ENCODE data around the gene CDK5. TPM values are rescaled to one million over a fixed set of nuclear protein-coding genes. Genes with fewer than 3 reads are reported as not detected.

CDK5 gene
- polyA plus RNA-seq, 1 donor (not counting 4 experiments of a cell fraction or from before 2014, with no cell fraction given): 19.3 TPM

GRCh38 chr7:151023232-151023631, 34.5 kb downstream of the CDK5 start:
- Histone ChIP-seq H3K9ac (ENCODE audit: control insufficient read depth, extremely low read depth, insufficient read depth, low read length) (no peak overlapping the region), H3K4me1 (ENCODE audit: control insufficient read depth, extremely low read depth, insufficient read depth, low read length) (peaks cover 21% of the 10 kb centered on the region), H3K9me1 (ENCODE audit: control insufficient read depth, extremely low read depth, insufficient read depth, low read length) (no peaks in the 10 kb centered on the region), H3K27me3 (ENCODE audit: control insufficient read depth, extremely low read depth, insufficient read depth, low read length) (peaks cover 27% of the 10 kb centered on the region), H2AFZ (ENCODE audit: control insufficient read depth, low read length) (no peak overlapping the region), H3K79me2 (ENCODE audit: control insufficient read depth, insufficient read depth, low read length) (no peaks in the 10 kb centered on the region), H3K36me3 (ENCODE audit: control insufficient read depth in 2 of 2, extremely low read depth in 1 of 2, insufficient read depth in 2 of 2, low read length in 2 of 2) (no peaks in the 10 kb centered on the region), H4K20me1 (ENCODE audit: control insufficient read depth, extremely low read depth, insufficient read depth, low read length) (no peaks in the 10 kb centered on the region), H3K4me2 (ENCODE audit: control insufficient read depth, extremely low read depth, insufficient read depth, low read depth, low read length) (no peak overlapping the region), H3K4me3 (ENCODE audit: control insufficient read depth in 2 of 3, extremely low read depth in 1 of 3, insufficient read depth in 2 of 3, low read depth in 1 of 3, low read length in 3 of 3) (no peak overlapping the region), H3K27ac (ENCODE audit: control insufficient read depth, insufficient read depth, low read length) (no peak overlapping the region), H3K9me3 (ENCODE audit: control insufficient read depth, low read depth, low read length) (no peaks in the 10 kb centered on the region)
- dilution Hi-C loops (cut with MboI; ENCODE audit: extremely low pct_ligation_motif_present, low sequenced_read_pairs): no loop called here
- DNase-seq (ENCODE audit: low read depth, low spot score): no peak
- TF ChIP-seq EZH2 (IDR thresholded peaks at IDR 0.05; ENCODE audit: low read length): no peak
- FAIRE-seq: no peak

GRCh38 chr7:151020231-151020630, 37.5 kb downstream of the CDK5 start:
- DNase-seq (ENCODE audit: low read depth, low spot score) (no peak), FAIRE-seq (no peak)
- Histone ChIP-seq H3K4me2 (ENCODE audit: control insufficient read depth, extremely low read depth, insufficient read depth, low read depth, low read length) (no peak overlapping the region), H3K36me3 (ENCODE audit: control insufficient read depth in 2 of 2, extremely low read depth in 1 of 2, insufficient read depth in 2 of 2, low read length in 2 of 2) (no peaks in the 10 kb centered on the region), H3K79me2 (ENCODE audit: control insufficient read depth, insufficient read depth, low read length) (no peaks in the 10 kb centered on the region), H3K27me3 (ENCODE audit: control insufficient read depth, extremely low read depth, insufficient read depth, low read length) (peaks cover 37% of the 10 kb centered on the region), H3K9ac (ENCODE audit: control insufficient read depth, extremely low read depth, insufficient read depth, low read length) (no peak overlapping the region), H3K4me1 (ENCODE audit: control insufficient read depth, extremely low read depth, insufficient read depth, low read length) (no peaks in the 10 kb centered on the region), H2AFZ (ENCODE audit: control insufficient read depth, low read length) (no peak overlapping the region), H3K9me1 (ENCODE audit: control insufficient read depth, extremely low read depth, insufficient read depth, low read length) (no peaks in the 10 kb centered on the region), H3K9me3 (ENCODE audit: control insufficient read depth, low read depth, low read length) (no peaks in the 10 kb centered on the region), H3K4me3 (ENCODE audit: control insufficient read depth in 2 of 3, extremely low read depth in 1 of 3, insufficient read depth in 2 of 3, low read depth in 1 of 3, low read length in 3 of 3) (no peak overlapping the region), H4K20me1 (ENCODE audit: control insufficient read depth, extremely low read depth, insufficient read depth, low read length) (no peaks in the 10 kb centered on the region), H3K27ac (ENCODE audit: control insufficient read depth, insufficient read depth, low read length) (no peak overlapping the region)
- TF ChIP-seq EZH2 (IDR thresholded peaks at IDR 0.05; ENCODE audit: low read length): no peak
- TF ChIP-seq CTCF (optimal IDR thresholded peaks at IDR 0.05 in 1 of 3, IDR thresholded peaks at IDR 0.05 in 1 of 3, conservative IDR thresholded peaks at IDR 0.05 in 1 of 3; ENCODE audit: extremely low read depth in 1 of 3, insufficient read depth in 2 of 3, low read length in 3 of 3): no peak
- dilution Hi-C loops (cut with MboI; ENCODE audit: extremely low pct_ligation_motif_present, low sequenced_read_pairs): no loop called here

GRCh38 chr7:151019130-151019447, 38.6 kb downstream of the CDK5 start:
- H2AFZ ChIP-seq (ENCODE audit: control insufficient read depth, low read length): no peak overlapping the region
- no peaks in the 10 kb centered on the region for H3K4me1 ChIP-seq (ENCODE audit: control insufficient read depth, extremely low read depth, insufficient read depth, low read length)
- no peaks in the 10 kb centered on the region for H3K9me3 ChIP-seq (ENCODE audit: control insufficient read depth, low read depth, low read length)
- no peak overlapping the region for H3K9ac ChIP-seq (ENCODE audit: control insufficient read depth, extremely low read depth, insufficient read depth, low read length)
- no peak overlapping the region for H3K27ac ChIP-seq (ENCODE audit: control insufficient read depth, insufficient read depth, low read length)
- TF ChIP-seq EZH2 (IDR thresholded peaks at IDR 0.05; ENCODE audit: low read length) (no peak), CTCF (optimal IDR thresholded peaks at IDR 0.05 in 1 of 3, IDR thresholded peaks at IDR 0.05 in 1 of 3, conservative IDR thresholded peaks at IDR 0.05 in 1 of 3; ENCODE audit: extremely low read depth in 1 of 3, insufficient read depth in 2 of 3, low read length in 3 of 3) (no peak)
- dilution Hi-C loops (cut with MboI; ENCODE audit: extremely low pct_ligation_motif_present, low sequenced_read_pairs): no loop called here
- no peaks in the 10 kb centered on the region for H4K20me1 ChIP-seq (ENCODE audit: control insufficient read depth, extremely low read depth, insufficient read depth, low read length)
- no peaks in the 10 kb centered on the region for H3K79me2 ChIP-seq (ENCODE audit: control insufficient read depth, insufficient read depth, low read length)
- no peaks in the 10 kb centered on the region for H3K36me3 ChIP-seq (ENCODE audit: control insufficient read depth in 2 of 2, extremely low read depth in 1 of 2, insufficient read depth in 2 of 2, low read length in 2 of 2)
- peaks cover 38% of the 10 kb centered on the region for H3K27me3 ChIP-seq (ENCODE audit: control insufficient read depth, extremely low read depth, insufficient read depth, low read length)
- DNase-seq (ENCODE audit: low read depth, low spot score): no peak
- no peaks in the 10 kb centered on the region for H3K9me1 ChIP-seq (ENCODE audit: control insufficient read depth, extremely low read depth, insufficient read depth, low read length)
- H3K4me3 ChIP-seq (ENCODE audit: control insufficient read depth in 2 of 3, extremely low read depth in 1 of 3, insufficient read depth in 2 of 3, low read depth in 1 of 3, low read length in 3 of 3): no peak overlapping the region
- no peak overlapping the region for H3K4me2 ChIP-seq (ENCODE audit: control insufficient read depth, extremely low read depth, insufficient read depth, low read depth, low read length)
- FAIRE-seq: no peak

Data from keratinocyte (primary cell).